ENCODE measurements around the gene C19orf38.

Gene C19orf38

DNA sequence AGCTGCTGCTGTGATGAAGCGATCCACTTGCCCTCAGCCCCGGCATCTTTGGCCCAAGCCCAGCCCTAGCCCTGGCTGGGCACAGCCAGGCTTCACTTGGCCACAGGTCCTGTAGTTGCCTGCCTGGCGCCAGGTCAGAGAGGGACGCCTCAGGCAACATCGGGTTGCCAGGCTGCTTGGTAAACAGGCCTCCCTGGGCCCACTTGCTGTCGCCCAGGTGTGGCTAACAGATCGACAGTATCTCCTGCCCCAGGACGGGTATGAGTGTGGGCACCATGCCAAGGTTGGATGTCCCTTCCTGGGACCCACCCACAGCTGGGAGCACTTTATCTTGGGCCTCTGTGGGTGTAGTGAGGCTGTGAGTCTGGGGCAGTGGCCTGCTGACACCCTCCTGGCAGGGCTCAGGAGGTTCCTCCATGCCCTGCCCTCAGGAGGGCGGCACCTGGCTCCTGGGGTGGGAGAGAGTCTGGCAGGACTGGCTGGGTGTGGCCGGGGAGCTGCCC, 51.0 kb downstream of the C19orf38 start:
- Histone ChIP-seq H3K27ac (ENCODE audit: low read depth, low read length) (no peak overlapping the region), H3K27me3 (ENCODE audit: control insufficient read depth in 5 of 5, insufficient read depth in 4 of 5, low read length in 5 of 5) (no peaks in the 10 kb centered on the region), H3K9ac (ENCODE audit: low read length in 5 of 5) (peak overlapping the region in 1 of 5 donors; percentile 26), H3K4me3 (ENCODE audit: low read depth in 1 of 5, low read length in 5 of 5) (no peak overlapping the region), H3K9me3 (ENCODE audit: control insufficient read depth in 5 of 5, low read length in 5 of 5) (no peaks in the 10 kb centered on the region), H3K36me3 (ENCODE audit: control insufficient read depth in 5 of 5, insufficient read depth in 5 of 5, low read length in 5 of 5) (no peaks in the 10 kb centered on the region), H3K4me1 (ENCODE audit: control insufficient read depth in 5 of 5, insufficient read depth in 5 of 5, low read length in 5 of 5) (peaks cover 0 to 24% (median 10%) of the 10 kb centered on the region in 5 donors)

GRCh38 chr19:10907925-10908324, 59.7 kb downstream of the C19orf38 start:
- Histone ChIP-seq H3K36me3 (ENCODE audit: control insufficient read depth in 5 of 5, insufficient read depth in 5 of 5, low read length in 5 of 5) (peaks cover 0 to 55% (median 39%) of the 10 kb centered on the region in 5 donors), H3K4me1 (ENCODE audit: control insufficient read depth in 5 of 5, insufficient read depth in 5 of 5, low read length in 5 of 5) (no peaks in the 10 kb centered on the region), H3K4me3 (ENCODE audit: low read depth in 1 of 5, low read length in 5 of 5) (no peak overlapping the region), H3K9ac (ENCODE audit: low read length in 5 of 5) (no peak overlapping the region), H3K9me3 (ENCODE audit: control insufficient read depth in 5 of 5, low read length in 5 of 5) (no peaks in the 10 kb centered on the region), H3K27ac (ENCODE audit: low read depth, low read length) (no peak overlapping the region), H3K27me3 (ENCODE audit: control insufficient read depth in 5 of 5, insufficient read depth in 4 of 5, low read length in 5 of 5) (no peaks in the 10 kb centered on the region)

DNA sequence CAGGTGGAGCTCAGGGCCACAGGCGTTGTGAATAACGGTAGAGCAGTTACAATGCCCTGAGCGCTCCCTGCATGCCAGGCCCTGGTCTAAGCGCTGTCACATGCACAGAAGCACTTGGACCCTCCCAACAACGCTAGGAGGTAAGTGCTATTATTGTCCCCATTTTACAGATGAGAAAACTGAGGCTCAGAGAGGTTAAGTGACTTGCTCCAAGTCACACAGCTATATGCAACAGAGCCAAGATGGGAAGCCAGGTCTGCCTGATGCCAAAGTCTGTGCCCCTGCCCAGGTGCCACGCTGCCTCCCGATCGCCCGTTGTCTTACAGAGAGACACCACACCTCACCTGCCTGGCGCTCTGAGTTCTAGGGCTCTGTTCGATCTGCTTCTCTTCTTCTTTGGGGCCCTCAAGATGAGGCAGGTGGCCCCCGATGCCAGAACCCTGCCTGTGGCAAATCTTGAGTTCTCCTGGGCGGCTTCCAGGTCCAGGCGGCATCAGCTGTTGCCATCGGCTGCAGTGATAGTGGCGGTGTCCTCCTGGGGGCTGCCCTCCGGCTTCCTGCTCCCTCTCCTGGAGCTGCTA, 60.3 kb downstream of the C19orf38 start:
- no peak overlapping the region for H3K9ac ChIP-seq (ENCODE audit: low read length in 5 of 5)
- H3K27me3 ChIP-seq (ENCODE audit: control insufficient read depth in 5 of 5, insufficient read depth in 4 of 5, low read length in 5 of 5): no peaks in the 10 kb centered on the region
- no peak overlapping the region for H3K27ac ChIP-seq (ENCODE audit: low read depth, low read length)
- H3K4me3 ChIP-seq (ENCODE audit: low read depth in 1 of 5, low read length in 5 of 5): no peak overlapping the region
- no peaks in the 10 kb centered on the region for H3K9me3 ChIP-seq (ENCODE audit: control insufficient read depth in 5 of 5, low read length in 5 of 5)
- H3K36me3 ChIP-seq (ENCODE audit: control insufficient read depth in 5 of 5, insufficient read depth in 5 of 5, low read length in 5 of 5): peaks cover 0 to 56% (median 39%) of the 10 kb centered on the region in 5 donors
- H3K4me1 ChIP-seq (ENCODE audit: control insufficient read depth in 5 of 5, insufficient read depth in 5 of 5, low read length in 5 of 5): no peaks in the 10 kb centered on the region

DNA sequence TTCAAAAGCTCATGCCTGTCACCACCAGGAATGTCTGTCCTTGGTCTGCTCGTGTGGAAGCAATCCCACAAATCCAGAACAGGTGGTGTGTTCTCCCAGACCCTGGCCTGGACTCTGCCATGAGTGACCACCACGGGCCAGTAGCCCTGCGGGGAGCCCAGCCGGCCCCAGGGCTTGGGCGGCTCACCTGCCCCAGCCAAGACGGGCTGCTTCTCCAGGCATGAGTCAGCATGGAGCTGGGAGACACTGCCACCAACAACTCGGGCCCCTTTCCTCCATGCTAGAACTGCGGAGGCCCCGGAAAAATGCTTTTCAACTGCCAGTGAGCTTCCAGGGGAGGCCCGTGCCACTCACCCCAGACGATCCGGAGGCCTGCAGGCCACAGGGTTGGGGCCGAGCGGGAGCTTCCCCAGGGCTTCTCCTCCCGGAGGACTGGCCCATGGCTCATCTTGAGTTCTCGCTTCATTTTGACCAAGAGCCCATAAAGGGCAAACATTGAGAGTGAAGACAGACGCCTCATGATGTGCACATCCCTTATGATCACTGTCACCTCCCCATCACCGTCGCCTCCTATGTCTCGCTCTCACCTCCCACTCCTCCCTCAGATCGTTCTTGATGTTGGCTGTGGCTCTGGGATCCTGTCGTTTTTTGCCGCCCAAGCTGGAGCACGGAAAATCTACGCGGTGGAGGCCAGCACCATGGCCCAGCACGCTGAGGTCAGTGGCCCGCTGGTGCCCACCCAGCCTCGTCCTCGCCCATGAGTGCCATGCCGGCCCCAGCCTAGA, 63.6 kb downstream of the C19orf38 start:
- peaks cover 0 to 81% (median 63%) of the 10 kb centered on the region in 5 donors for H3K36me3 ChIP-seq (ENCODE audit: control insufficient read depth in 5 of 5, insufficient read depth in 5 of 5, low read length in 5 of 5)
- H3K9ac ChIP-seq (ENCODE audit: low read length in 5 of 5): no peak overlapping the region

DNA sequence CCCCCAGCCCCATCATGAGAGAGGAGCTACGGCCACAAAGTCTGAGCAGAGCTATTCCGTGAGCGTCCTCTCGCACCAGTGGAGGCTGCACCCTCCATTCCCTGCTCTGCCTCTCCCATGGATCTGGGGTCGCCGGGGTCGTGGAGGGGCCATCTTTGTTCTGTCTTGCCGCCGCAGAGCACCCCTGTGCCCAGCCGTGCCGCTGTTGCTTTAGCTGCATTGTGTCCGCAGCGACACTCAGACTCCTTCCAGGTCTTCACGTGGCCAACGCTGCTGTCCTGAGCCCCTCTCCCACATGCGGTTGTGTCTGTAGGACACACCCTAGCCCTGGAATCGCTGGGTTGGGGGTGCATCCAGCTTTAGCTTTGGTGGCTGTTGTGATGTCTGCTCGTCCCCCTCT, 64.4 kb downstream of the C19orf38 start:
- H3K36me3 ChIP-seq (ENCODE audit: control insufficient read depth in 5 of 5, insufficient read depth in 5 of 5, low read length in 5 of 5): peaks cover 0 to 82% (median 61%) of the 10 kb centered on the region in 5 donors
- H3K27me3 ChIP-seq (ENCODE audit: control insufficient read depth in 5 of 5, insufficient read depth in 4 of 5, low read length in 5 of 5): no peaks in the 10 kb centered on the region
- no peak overlapping the region for H3K9ac ChIP-seq (ENCODE audit: low read length in 5 of 5)
- H3K4me3 ChIP-seq (ENCODE audit: low read depth in 1 of 5, low read length in 5 of 5): no peak overlapping the region
- no peak overlapping the region for H3K27ac ChIP-seq (ENCODE audit: low read depth, low read length)
- H3K4me1 ChIP-seq (ENCODE audit: control insufficient read depth in 5 of 5, insufficient read depth in 5 of 5, low read length in 5 of 5): peaks cover 0 to 11% (median 9%) of the 10 kb centered on the region in 5 donors
- H3K9me3 ChIP-seq (ENCODE audit: control insufficient read depth in 5 of 5, low read length in 5 of 5): no peaks in the 10 kb centered on the region

More for the DNA sequence above, 63.6 kb downstream of the C19orf38 start:
- no peak overlapping the region for H3K4me3 ChIP-seq (ENCODE audit: low read depth in 1 of 5, low read length in 5 of 5)
- H3K27ac ChIP-seq (ENCODE audit: low read depth, low read length): no peak overlapping the region
- H3K4me1 ChIP-seq (ENCODE audit: control insufficient read depth in 5 of 5, insufficient read depth in 5 of 5, low read length in 5 of 5): peaks cover 0 to 11% (median 9%) of the 10 kb centered on the region in 5 donors
- no peaks in the 10 kb centered on the region for H3K9me3 ChIP-seq (ENCODE audit: control insufficient read depth in 5 of 5, low read length in 5 of 5)
- no peaks in the 10 kb centered on the region for H3K27me3 ChIP-seq (ENCODE audit: control insufficient read depth in 5 of 5, insufficient read depth in 4 of 5, low read length in 5 of 5)

DNA sequence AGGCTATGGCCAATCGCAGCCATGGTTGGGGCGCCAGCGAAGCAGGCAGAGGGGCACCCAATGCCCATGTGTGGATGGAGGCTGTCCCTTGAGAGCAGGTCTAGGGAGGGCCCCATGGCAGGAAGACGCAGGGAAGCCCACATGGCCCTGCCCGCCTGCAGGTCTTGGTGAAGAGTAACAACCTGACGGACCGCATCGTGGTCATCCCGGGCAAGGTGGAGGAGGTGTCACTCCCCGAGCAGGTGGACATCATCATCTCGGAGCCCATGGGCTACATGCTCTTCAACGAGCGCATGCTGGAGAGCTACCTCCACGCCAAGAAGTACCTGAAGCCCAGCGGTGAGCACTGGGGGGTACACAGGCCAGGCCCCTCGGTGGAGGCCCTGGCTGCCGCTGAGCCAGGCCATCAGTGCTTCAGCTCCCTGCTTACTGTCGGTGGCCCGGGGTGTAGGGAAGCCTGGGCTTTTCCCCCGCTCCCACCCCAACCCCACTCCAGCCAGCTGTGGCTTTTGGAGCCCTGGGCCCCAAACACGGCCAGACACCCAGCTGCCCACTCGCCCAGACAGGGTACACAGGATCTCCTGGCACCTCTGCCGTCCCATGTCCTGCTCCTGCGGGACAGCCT, 65.6 kb downstream of the C19orf38 start:
- no peak overlapping the region for H3K27ac ChIP-seq (ENCODE audit: low read depth, low read length)
- no peak overlapping the region for H3K4me3 ChIP-seq (ENCODE audit: low read depth in 1 of 5, low read length in 5 of 5)
- H3K9me3 ChIP-seq (ENCODE audit: control insufficient read depth in 5 of 5, low read length in 5 of 5): no peaks in the 10 kb centered on the region
- no peaks in the 10 kb centered on the region for H3K27me3 ChIP-seq (ENCODE audit: control insufficient read depth in 5 of 5, insufficient read depth in 4 of 5, low read length in 5 of 5)
- H3K4me1 ChIP-seq (ENCODE audit: control insufficient read depth in 5 of 5, insufficient read depth in 5 of 5, low read length in 5 of 5): peaks cover 0 to 11% (median 9%) of the 10 kb centered on the region in 5 donors
- no peak overlapping the region for H3K9ac ChIP-seq (ENCODE audit: low read length in 5 of 5)
- peaks cover 0 to 79% (median 59%) of the 10 kb centered on the region in 5 donors for H3K36me3 ChIP-seq (ENCODE audit: control insufficient read depth in 5 of 5, insufficient read depth in 5 of 5, low read length in 5 of 5)

- Histone ChIP-seq H3K27me3 (ENCODE audit: control insufficient read depth in 5 of 5, insufficient read depth in 4 of 5, low read length in 5 of 5) (no peaks in the 10 kb centered on the region), H3K9ac (ENCODE audit: low read length in 5 of 5) (no peak overlapping the region), H3K4me1 (ENCODE audit: control insufficient read depth in 5 of 5, insufficient read depth in 5 of 5, low read length in 5 of 5) (peaks cover 0 to 11% (median 9%) of the 10 kb centered on the region in 5 donors), H3K9me3 (ENCODE audit: control insufficient read depth in 5 of 5, low read length in 5 of 5) (no peaks in the 10 kb centered on the region), H3K4me3 (ENCODE audit: low read depth in 1 of 5, low read length in 5 of 5) (no peak overlapping the region), H3K27ac (ENCODE audit: low read depth, low read length) (no peak overlapping the region), H3K36me3 (ENCODE audit: control insufficient read depth in 5 of 5, insufficient read depth in 5 of 5, low read length in 5 of 5) (peaks cover 0 to 83% (median 65%) of the 10 kb centered on the region in 5 donors)
Measured at GRCh38 chr19:10915130-10916091, 67.2 kb downstream of the C19orf38 start.

- H3K4me3 ChIP-seq (ENCODE audit: low read depth in 1 of 5, low read length in 5 of 5): no peak overlapping the region
- H3K27me3 ChIP-seq (ENCODE audit: control insufficient read depth in 5 of 5, insufficient read depth in 4 of 5, low read length in 5 of 5): no peaks in the 10 kb centered on the region
- peaks cover 0 to 85% (median 70%) of the 10 kb centered on the region in 5 donors for H3K36me3 ChIP-seq (ENCODE audit: control insufficient read depth in 5 of 5, insufficient read depth in 5 of 5, low read length in 5 of 5)
- H3K27ac ChIP-seq (ENCODE audit: low read depth, low read length): no peak overlapping the region
- H3K9ac ChIP-seq (ENCODE audit: low read length in 5 of 5): no peak overlapping the region
- H3K4me1 ChIP-seq (ENCODE audit: control insufficient read depth in 5 of 5, insufficient read depth in 5 of 5, low read length in 5 of 5): peaks cover 0 to 11% (median 9%) of the 10 kb centered on the region in 5 donors
- no peaks in the 10 kb centered on the region for H3K9me3 ChIP-seq (ENCODE audit: control insufficient read depth in 5 of 5, low read length in 5 of 5)
Measured at GRCh38 chr19:10916602-10917001, 68.4 kb downstream of the C19orf38 start.

DNA sequence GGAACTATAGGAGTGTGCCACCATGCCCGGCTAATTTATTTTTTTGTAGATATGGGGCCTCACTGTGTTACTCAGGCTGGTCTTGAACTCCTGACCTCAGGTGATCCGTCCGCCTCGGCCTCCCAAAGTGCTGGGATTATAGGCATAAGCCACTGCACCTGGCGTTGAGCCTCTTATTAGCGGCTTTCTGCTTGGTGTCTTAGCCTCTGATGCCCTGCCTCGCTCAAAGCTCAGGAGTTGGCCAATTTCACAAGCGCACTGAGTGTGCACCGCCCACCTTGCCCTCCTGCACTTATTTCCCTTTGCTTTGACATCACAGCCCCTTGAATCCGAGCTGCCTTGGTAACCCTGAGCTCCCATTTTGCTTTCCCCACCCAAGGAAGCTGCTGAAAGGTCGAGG, 70.1 kb downstream of the C19orf38 start:
- H3K36me3 ChIP-seq (ENCODE audit: control insufficient read depth in 5 of 5, insufficient read depth in 5 of 5, low read length in 5 of 5): peaks cover 0 to 88% (median 72%) of the 10 kb centered on the region in 5 donors
- no peak overlapping the region for H3K9ac ChIP-seq (ENCODE audit: low read length in 5 of 5)
- H3K27ac ChIP-seq (ENCODE audit: low read depth, low read length): no peak overlapping the region
- H3K4me1 ChIP-seq (ENCODE audit: control insufficient read depth in 5 of 5, insufficient read depth in 5 of 5, low read length in 5 of 5): peaks cover 0 to 11% (median 9%) of the 10 kb centered on the region in 5 donors
- H3K4me3 ChIP-seq (ENCODE audit: low read depth in 1 of 5, low read length in 5 of 5): no peak overlapping the region
- H3K27me3 ChIP-seq (ENCODE audit: control insufficient read depth in 5 of 5, insufficient read depth in 4 of 5, low read length in 5 of 5): no peaks in the 10 kb centered on the region
- no peaks in the 10 kb centered on the region for H3K9me3 ChIP-seq (ENCODE audit: control insufficient read depth in 5 of 5, low read length in 5 of 5)
